Loucy (cell line): ENCODE data around the gene RO60.
A peak's percentile ranks its signal among the peaks of the same experiment; 100 is the strongest.

Source experiments
- EZH2phosphoT487 ChIP-seq: fragments of 200-600 bp; IDR thresholded peaks from 2 replicates; pipeline ENCODE4 v1.6.1; 2018; ENCODE audit warnings: antibody characterized with exemption, mild to moderate bottlenecking, moderate library complexity, borderline replicate concordance
- TF ChIP-seq, protein P1 (sequence below): fragments of 200-600 bp; sonication (generic); conservative IDR thresholded peaks from 2 replicates; pipeline ENCODE4 v1.5.1; 2014; ENCODE audit warnings: mild to moderate bottlenecking, antibody characterized with exemption, low read length

DNA sequence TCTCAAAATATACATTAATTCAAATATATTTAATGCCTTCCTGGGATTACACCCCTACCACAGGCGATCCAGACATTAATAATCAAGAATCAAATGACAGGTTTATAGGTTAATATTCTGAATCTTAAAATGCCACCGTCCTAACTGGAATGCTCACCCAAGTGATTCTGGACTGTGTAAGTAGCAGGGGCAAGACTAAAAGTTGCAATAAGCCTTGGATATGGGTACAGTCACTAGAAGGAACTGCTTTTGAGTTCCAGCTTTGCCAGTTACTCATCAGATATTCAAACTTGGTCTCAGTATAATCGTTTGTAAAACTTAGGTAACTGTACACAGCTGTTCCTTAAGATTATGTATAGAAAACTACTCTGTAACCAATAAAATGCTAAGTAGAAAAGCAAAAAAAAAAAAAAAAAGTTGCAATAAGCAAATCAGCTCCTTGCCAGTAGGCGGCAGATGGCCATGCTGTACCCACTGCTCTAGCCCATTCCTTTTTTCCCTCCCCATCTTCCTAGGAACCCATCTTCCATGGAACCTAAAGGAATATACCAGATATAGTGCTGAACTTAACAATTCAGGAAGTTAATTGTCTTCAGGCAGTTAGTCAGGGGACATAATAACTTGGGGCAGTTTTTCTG lies 10.5 kb downstream of the RO60 start:
- TF ChIP-seq, protein P1, sequence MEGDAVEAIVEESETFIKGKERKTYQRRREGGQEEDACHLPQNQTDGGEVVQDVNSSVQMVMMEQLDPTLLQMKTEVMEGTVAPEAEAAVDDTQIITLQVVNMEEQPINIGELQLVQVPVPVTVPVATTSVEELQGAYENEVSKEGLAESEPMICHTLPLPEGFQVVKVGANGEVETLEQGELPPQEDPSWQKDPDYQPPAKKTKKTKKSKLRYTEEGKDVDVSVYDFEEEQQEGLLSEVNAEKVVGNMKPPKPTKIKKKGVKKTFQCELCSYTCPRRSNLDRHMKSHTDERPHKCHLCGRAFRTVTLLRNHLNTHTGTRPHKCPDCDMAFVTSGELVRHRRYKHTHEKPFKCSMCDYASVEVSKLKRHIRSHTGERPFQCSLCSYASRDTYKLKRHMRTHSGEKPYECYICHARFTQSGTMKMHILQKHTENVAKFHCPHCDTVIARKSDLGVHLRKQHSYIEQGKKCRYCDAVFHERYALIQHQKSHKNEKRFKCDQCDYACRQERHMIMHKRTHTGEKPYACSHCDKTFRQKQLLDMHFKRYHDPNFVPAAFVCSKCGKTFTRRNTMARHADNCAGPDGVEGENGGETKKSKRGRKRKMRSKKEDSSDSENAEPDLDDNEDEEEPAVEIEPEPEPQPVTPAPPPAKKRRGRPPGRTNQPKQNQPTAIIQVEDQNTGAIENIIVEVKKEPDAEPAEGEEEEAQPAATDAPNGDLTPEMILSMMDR: peak; percentile 60
- no peak for TF ChIP-seq EZH2phosphoT487
